ENCODE data around the gene WRAP73. TPM values are rescaled to one million over a fixed set of nuclear protein-coding genes. Genes with fewer than 3 reads are reported as not detected.

WRAP73 gene
- total RNA-seq, 1 experiment from 2014 or later = 51.4 TPM

DNA sequence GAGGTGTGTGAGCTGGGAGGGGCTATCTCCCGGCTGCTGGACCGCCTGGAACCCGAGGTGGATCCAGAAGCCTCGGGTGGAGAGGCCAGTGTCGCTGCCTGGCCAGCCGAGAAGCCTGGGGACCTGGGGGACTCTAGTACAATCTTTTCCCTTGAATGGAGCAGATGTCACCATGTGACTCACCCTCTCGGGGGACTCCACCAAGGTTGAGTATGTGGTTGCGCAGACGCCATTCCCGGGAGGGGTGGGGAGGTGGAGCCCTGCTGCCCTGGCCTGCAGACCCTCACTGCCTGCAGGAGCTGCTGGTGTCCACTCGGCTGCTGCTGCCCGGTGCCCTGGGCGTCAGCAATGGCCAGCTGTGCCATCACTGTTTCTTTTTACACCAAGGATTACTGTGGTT lies 42.7 kb upstream of the WRAP73 start:
- no peak for TF ChIP-seq POLR2AphosphoS5 (IDR thresholded peaks at IDR 0.05; ENCODE audit: low read depth, low read length)
- TF ChIP-seq, protein P1, sequence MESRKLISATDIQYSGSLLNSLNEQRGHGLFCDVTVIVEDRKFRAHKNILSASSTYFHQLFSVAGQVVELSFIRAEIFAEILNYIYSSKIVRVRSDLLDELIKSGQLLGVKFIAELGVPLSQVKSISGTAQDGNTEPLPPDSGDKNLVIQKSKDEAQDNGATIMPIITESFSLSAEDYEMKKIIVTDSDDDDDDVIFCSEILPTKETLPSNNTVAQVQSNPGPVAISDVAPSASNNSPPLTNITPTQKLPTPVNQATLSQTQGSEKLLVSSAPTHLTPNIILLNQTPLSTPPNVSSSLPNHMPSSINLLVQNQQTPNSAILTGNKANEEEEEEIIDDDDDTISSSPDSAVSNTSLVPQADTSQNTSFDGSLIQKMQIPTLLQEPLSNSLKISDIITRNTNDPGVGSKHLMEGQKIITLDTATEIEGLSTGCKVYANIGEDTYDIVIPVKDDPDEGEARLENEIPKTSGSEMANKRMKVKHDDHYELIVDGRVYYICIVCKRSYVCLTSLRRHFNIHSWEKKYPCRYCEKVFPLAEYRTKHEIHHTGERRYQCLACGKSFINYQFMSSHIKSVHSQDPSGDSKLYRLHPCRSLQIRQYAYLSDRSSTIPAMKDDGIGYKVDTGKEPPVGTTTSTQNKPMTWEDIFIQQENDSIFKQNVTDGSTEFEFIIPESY (IDR thresholded peaks at IDR 0.05; ENCODE audit: extremely low read depth, insufficient replicate concordance, low read length) = no peak
- no peak for TF ChIP-seq ELF1 (IDR thresholded peaks at IDR 0.05; ENCODE audit: borderline replicate concordance, low read depth)
- TF ChIP-seq ZFX (IDR thresholded peaks at IDR 0.05) = no peak
- no peak for TF ChIP-seq CEBPB (IDR thresholded peaks at IDR 0.05; ENCODE audit: low read depth)
- TF ChIP-seq FOSL1 (IDR thresholded peaks at IDR 0.05; ENCODE audit: low read depth) = no peak
- no peak for TF ChIP-seq TCF7L2 (IDR thresholded peaks at IDR 0.05; ENCODE audit: borderline replicate concordance, extremely low read depth, insufficient read depth, insufficient read length)
- TF ChIP-seq YY1 (IDR thresholded peaks at IDR 0.05; ENCODE audit: extremely low read depth, insufficient replicate concordance, low read depth, low read length) = no peak
- TF ChIP-seq, protein P2, sequence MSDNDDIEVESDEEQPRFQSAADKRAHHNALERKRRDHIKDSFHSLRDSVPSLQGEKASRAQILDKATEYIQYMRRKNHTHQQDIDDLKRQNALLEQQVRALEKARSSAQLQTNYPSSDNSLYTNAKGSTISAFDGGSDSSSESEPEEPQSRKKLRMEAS (IDR thresholded peaks at IDR 0.05) = no peak
- TF ChIP-seq, protein P3, sequence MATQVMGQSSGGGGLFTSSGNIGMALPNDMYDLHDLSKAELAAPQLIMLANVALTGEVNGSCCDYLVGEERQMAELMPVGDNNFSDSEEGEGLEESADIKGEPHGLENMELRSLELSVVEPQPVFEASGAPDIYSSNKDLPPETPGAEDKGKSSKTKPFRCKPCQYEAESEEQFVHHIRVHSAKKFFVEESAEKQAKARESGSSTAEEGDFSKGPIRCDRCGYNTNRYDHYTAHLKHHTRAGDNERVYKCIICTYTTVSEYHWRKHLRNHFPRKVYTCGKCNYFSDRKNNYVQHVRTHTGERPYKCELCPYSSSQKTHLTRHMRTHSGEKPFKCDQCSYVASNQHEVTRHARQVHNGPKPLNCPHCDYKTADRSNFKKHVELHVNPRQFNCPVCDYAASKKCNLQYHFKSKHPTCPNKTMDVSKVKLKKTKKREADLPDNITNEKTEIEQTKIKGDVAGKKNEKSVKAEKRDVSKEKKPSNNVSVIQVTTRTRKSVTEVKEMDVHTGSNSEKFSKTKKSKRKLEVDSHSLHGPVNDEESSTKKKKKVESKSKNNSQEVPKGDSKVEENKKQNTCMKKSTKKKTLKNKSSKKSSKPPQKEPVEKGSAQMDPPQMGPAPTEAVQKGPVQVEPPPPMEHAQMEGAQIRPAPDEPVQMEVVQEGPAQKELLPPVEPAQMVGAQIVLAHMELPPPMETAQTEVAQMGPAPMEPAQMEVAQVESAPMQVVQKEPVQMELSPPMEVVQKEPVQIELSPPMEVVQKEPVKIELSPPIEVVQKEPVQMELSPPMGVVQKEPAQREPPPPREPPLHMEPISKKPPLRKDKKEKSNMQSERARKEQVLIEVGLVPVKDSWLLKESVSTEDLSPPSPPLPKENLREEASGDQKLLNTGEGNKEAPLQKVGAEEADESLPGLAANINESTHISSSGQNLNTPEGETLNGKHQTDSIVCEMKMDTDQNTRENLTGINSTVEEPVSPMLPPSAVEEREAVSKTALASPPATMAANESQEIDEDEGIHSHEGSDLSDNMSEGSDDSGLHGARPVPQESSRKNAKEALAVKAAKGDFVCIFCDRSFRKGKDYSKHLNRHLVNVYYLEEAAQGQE (IDR thresholded peaks at IDR 0.05; ENCODE audit: low read depth) = no peak
- TF ChIP-seq POLR2A (IDR thresholded peaks at IDR 0.05; ENCODE audit: borderline replicate concordance, extremely low read depth, insufficient read depth, insufficient read length) = no peak
- TF ChIP-seq, protein P4, sequence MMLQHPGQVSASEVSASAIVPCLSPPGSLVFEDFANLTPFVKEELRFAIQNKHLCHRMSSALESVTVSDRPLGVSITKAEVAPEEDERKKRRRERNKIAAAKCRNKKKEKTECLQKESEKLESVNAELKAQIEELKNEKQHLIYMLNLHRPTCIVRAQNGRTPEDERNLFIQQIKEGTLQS (IDR thresholded peaks at IDR 0.05) = no peak
- no peak for TF ChIP-seq SIN3A (IDR thresholded peaks at IDR 0.05; ENCODE audit: low read depth)
- TF ChIP-seq RAD21 (IDR thresholded peaks at IDR 0.05; ENCODE audit: low read depth) = no peak
- no peak for TF ChIP-seq CBX3 (IDR thresholded peaks at IDR 0.05; ENCODE audit: low read depth)
- TF ChIP-seq SP1 (IDR thresholded peaks at IDR 0.05; ENCODE audit: low read depth) = no peak
- TF ChIP-seq SRF (IDR thresholded peaks at IDR 0.05; ENCODE audit: low read depth) = no peak
- Histone ChIP-seq H2AFZ (ENCODE audit: low read depth, low read length, poor library complexity, severe bottlenecking) (no peak overlapping the region), H3K9ac (ENCODE audit: low read length) (no peak overlapping the region), H4K20me1 (ENCODE audit: insufficient read depth) (no peaks in the 10 kb centered on the region), H3K4me3 (replicated peaks in 1 of 2; ENCODE audit: low read depth in 1 of 2, low read length in 2 of 2) (no peak overlapping the region), H3K27me3 (ENCODE audit: insufficient read depth, low read length) (no peaks in the 10 kb centered on the region), H3K4me2 (ENCODE audit: low read length) (no peak overlapping the region), H3K4me1 (ENCODE audit: control insufficient read depth in 1 of 2, insufficient read depth in 2 of 2, low read length in 2 of 2) (no peaks in the 10 kb centered on the region), H3K79me2 (ENCODE audit: insufficient read depth, low read length) (no peaks in the 10 kb centered on the region), H3K27ac (ENCODE audit: low read depth, low read length) (no peak overlapping the region), H3K9me3 (ENCODE audit: control insufficient read depth in 1 of 2, insufficient read depth in 1 of 2, low read depth in 1 of 2, low read length in 2 of 2) (no peaks in the 10 kb centered on the region), H3K9me2 (ENCODE audit: insufficient read depth) (no peaks in the 10 kb centered on the region), H3K36me3 (ENCODE audit: control insufficient read depth in 1 of 2, insufficient read depth in 2 of 2, low read length in 2 of 2) (no peaks in the 10 kb centered on the region)
- intact Hi-C loops (cut with micrococcal nuclease) = no loop called here
- no peak for DNase-seq (ENCODE audit: low read depth, low spot score)
- no TSS peak for BruUV-seq (replicated peaks)
- no peak for ATAC-seq
- ChIA-PET CTCF (no interaction called here), POLR2A (no interaction called here), RAD21 (ENCODE audit: low non-redundant PET in 1 of 2, low total read pairs in 2 of 2, uncharacterized antibody in 2 of 2, unreplicated experiment in 2 of 2) (no interaction called here)
